H9 (cell line): Measurements from ENCODE around the gene SEC14L5. TPM values are rescaled to one million over a fixed set of nuclear protein-coding genes. Genes with fewer than 3 reads are reported as not detected.

Experiments used
- DNase-seq: peaks from one replicate; pipeline ENCODE4 v3.0.0-alpha.2; 2017
- H2AFZ ChIP-seq: one replicate; pipeline ENCODE4 v1.6.1; 2013; ENCODE audit warnings: mild to moderate bottlenecking, low read length, control low read depth, moderate library complexity
- H2AK5ac ChIP-seq: 2 replicates; pipeline ENCODE4 v1.6.1; 2013; ENCODE audit warnings: low read length, control low read depth, mixed read lengths; ENCODE audit not compliant: insufficient read length
- H2BK120ac ChIP-seq: one replicate; pipeline ENCODE4 v1.6.1; 2013; ENCODE audit warnings: low read depth, mild to moderate bottlenecking, low read length, control low read depth, inconsistent platforms; ENCODE audit not compliant: poor library complexity, severe bottlenecking
- H2BK12ac ChIP-seq: 2 replicates; pipeline ENCODE4 v1.6.1; 2013; ENCODE audit warnings: low read length, control low read depth, mixed read lengths, low read depth; ENCODE audit not compliant: insufficient read length
- H2BK15ac ChIP-seq: 2 replicates; pipeline ENCODE4 v1.6.1; 2013; ENCODE audit warnings: low read depth, low read length, control low read depth
- H2BK20ac ChIP-seq: one replicate; pipeline ENCODE4 v1.6.1; 2013; ENCODE audit warnings: low read depth, mild to moderate bottlenecking, low read length, control low read depth, inconsistent platforms; ENCODE audit not compliant: poor library complexity, severe bottlenecking
- H2BK5ac ChIP-seq: 2 replicates; pipeline ENCODE4 v1.6.1; 2013; ENCODE audit warnings: low read length, control low read depth, mixed read lengths; ENCODE audit not compliant: insufficient read length
- H3K14ac ChIP-seq: 2 replicates; pipeline ENCODE4 v1.6.1; 2013; ENCODE audit warnings: low read length, control low read depth; ENCODE audit not compliant: insufficient read depth
- H3K18ac ChIP-seq: 2 replicates; pipeline ENCODE4 v1.6.1; 2013; ENCODE audit warnings: low read depth, mild to moderate bottlenecking, mixed read lengths, low read length, control low read depth; ENCODE audit not compliant: insufficient read length
- H3K23ac ChIP-seq: 2 replicates; pipeline ENCODE4 v1.6.1; 2013; ENCODE audit warnings: low read length, control low read depth, mixed read lengths, low read depth; ENCODE audit not compliant: insufficient read length
- H3K23me2 ChIP-seq: 2 replicates; pipeline ENCODE4 v1.6.1; 2013; ENCODE audit warnings: low read depth, mild to moderate bottlenecking, mixed read lengths, low read length, control low read depth; ENCODE audit not compliant: insufficient read length, poor library complexity, severe bottlenecking
- H3K27ac ChIP-seq: 2 replicates; pipeline ENCODE4 v1.5.1; 2013; ENCODE audit warnings: low read length, control low read depth, mixed read lengths, low read depth; ENCODE audit not compliant: insufficient read length
- H3K27me3 ChIP-seq: 2 replicates; pipeline ENCODE4 v1.6.1; 2013; ENCODE audit warnings: low read length, control low read depth, inconsistent platforms; ENCODE audit not compliant: insufficient read depth
- H3K4ac ChIP-seq: 2 replicates; pipeline ENCODE4 v1.6.1; 2013; ENCODE audit warnings: low read depth, mild to moderate bottlenecking, control low read depth, inconsistent platforms, low read length, moderate library complexity
- H3K4me1 ChIP-seq: 2 replicates; pipeline ENCODE4 v1.6.1; 2013; ENCODE audit warnings: low read length, control low read depth, inconsistent platforms; ENCODE audit not compliant: insufficient read depth
- H3K4me2 ChIP-seq: 2 replicates; pipeline ENCODE4 v1.6.1; 2013; ENCODE audit warnings: low read length, control low read depth, mixed read lengths; ENCODE audit not compliant: insufficient read length, insufficient read depth
- H3K56ac ChIP-seq: 2 replicates; pipeline ENCODE4 v1.6.1; 2013; ENCODE audit warnings: low read depth, mild to moderate bottlenecking, mixed read lengths, low read length, control low read depth; ENCODE audit not compliant: insufficient read length
- H3K79me1 ChIP-seq: 2 replicates; pipeline ENCODE4 v1.6.1; 2013; ENCODE audit warnings: low read depth, mild to moderate bottlenecking, moderate library complexity, low read length, control low read depth, inconsistent platforms; ENCODE audit not compliant: insufficient read depth, poor library complexity, severe bottlenecking
- H3K79me2 ChIP-seq: 2 replicates; pipeline ENCODE4 v1.6.1; 2013; ENCODE audit warnings: low read length, control low read depth, inconsistent platforms; ENCODE audit not compliant: insufficient read depth
- H3K9ac ChIP-seq: 2 replicates; pipeline ENCODE4 v1.6.1; 2013; ENCODE audit warnings: low read length, control low read depth, mixed read lengths; ENCODE audit not compliant: insufficient read length; ENCODE audit errors: extremely low read depth
- H3K9me3 ChIP-seq: one replicate; pipeline ENCODE4 v1.6.1; 2013; ENCODE audit warnings: low read depth, low read length, inconsistent platforms; ENCODE audit not compliant: control insufficient read depth
- H3T11ph ChIP-seq: one replicate; pipeline ENCODE4 v1.6.1; 2013; ENCODE audit warnings: mild to moderate bottlenecking, low read length, control low read depth, inconsistent platforms
- H4K20me1 ChIP-seq: one replicate; pipeline ENCODE4 v1.6.1; 2013; ENCODE audit not compliant: control insufficient read depth, insufficient read length, insufficient read depth
- H4K5ac ChIP-seq: 2 replicates; pipeline ENCODE4 v1.6.1; 2013; ENCODE audit warnings: low read depth, mild to moderate bottlenecking, mixed read lengths, low read length, control low read depth; ENCODE audit not compliant: insufficient read length
- H4K8ac ChIP-seq: replicated peaks from 2 replicates; pipeline ENCODE4 v1.6.1; 2013; ENCODE audit warnings: low read length, control low read depth, mixed read lengths, low read depth; ENCODE audit not compliant: insufficient read length
- H4K91ac ChIP-seq: 2 replicates; pipeline ENCODE4 v1.6.1; 2013; ENCODE audit warnings: low read depth, mild to moderate bottlenecking, moderate library complexity, mixed read lengths, low read length, control low read depth; ENCODE audit not compliant: insufficient read length
- H3K27ac Mint-ChIP-seq, 3 experiments: 2 replicates in 2 of 3; 3 replicates in 1 of 3; pipeline ENCODE4 v1.8.0; 2020 to 2021; ENCODE audit warnings: mixed read lengths in 3 of 3, mild to moderate bottlenecking in 1 of 3, moderate library complexity in 1 of 3
- H3K27me3 Mint-ChIP-seq: 2 replicates; pipeline ENCODE4 v1.8.0; 2021; ENCODE audit warnings: low read depth, mild to moderate bottlenecking, moderate library complexity, mixed read lengths
- H3K36me3 Mint-ChIP-seq, 3 experiments: 2 replicates in 2 of 3; 3 replicates in 1 of 3; pipeline ENCODE4 v1.8.0; 2020 to 2021; ENCODE audit warnings: low read depth in 3 of 3, mixed read lengths in 3 of 3; ENCODE audit not compliant: insufficient read depth in 1 of 3
- H3K4me1 Mint-ChIP-seq, 2 experiments: 2 replicates each; pipeline ENCODE4 v1.8.0; 2020; ENCODE audit warnings: mixed read lengths in 2 of 2
- H3K4me3 Mint-ChIP-seq, 2 experiments: 2 replicates in 1 of 2; 3 replicates in 1 of 2; pipeline ENCODE4 v1.8.0; 2020 to 2021; ENCODE audit warnings: mild to moderate bottlenecking in 2 of 2, mixed read lengths in 2 of 2, moderate library complexity in 1 of 2
- H3K9me3 Mint-ChIP-seq, 2 experiments: 2 replicates in 1 of 2; 3 replicates in 1 of 2; pipeline ENCODE4 v1.8.0; 2020; ENCODE audit warnings: mild to moderate bottlenecking in 2 of 2, mixed read lengths in 2 of 2, moderate library complexity in 1 of 2
- WGBS: extraction: QIAGEN DNeasy Blood & Tissue Kit; methylation state at CpG from one replicate; pipeline ENCODE4 v1.1.7; 2013; ENCODE audit warnings: missing lambda C conversion rate, low lambda C conversion rate, mixed read lengths; ENCODE audit not compliant: insufficient read length; ENCODE audit errors: extremely low coverage; 5-methylcytosine and 5-hydroxymethylcytosine counted together
- total RNA-seq: library from RNA; stranded (reverse); gene quantifications from 2 replicates; pipeline ENCODE4 v1.2.1, GENCODE V29; 2021
- TF ChIP-seq, protein P1 (sequence below): fragments of 200-600 bp; sonication (generic); conservative IDR thresholded peaks from 3 replicates; pipeline ENCODE4 v1.8.0; 2021; ENCODE audit warnings: antibody characterized with exemption, mild to moderate bottlenecking

The SEC14L5 gene
- total RNA-seq, 1 experiment from 2014 or later = 4.1 TPM

GRCh38 chr16:5065813-5066212 is 107.7 kb downstream of the SEC14L5 start, which contains the start of gene C16orf89:
Gene C16orf89 (minus strand): TSS chr16:5065956. CDS start chr16:5065908, 48 bp downstream.
- Histone ChIP-seq H2BK5ac (no peak within 1 kb of the TSS), H2AK5ac (no peak within 1 kb of the TSS), H3K23ac (no peak within 1 kb of the TSS), H2AFZ (no peak within 1 kb of the TSS), H3K27me3 (no peaks in the 10 kb centered on the region), H2BK12ac (no peak within 1 kb of the TSS), H4K8ac (no peak within 1 kb of the TSS), H3K79me2 (no peaks in the 10 kb centered on the region), H3K79me1 (no peaks in the 10 kb centered on the region), H3K18ac (no peak within 1 kb of the TSS), H3T11ph (no peak within 1 kb of the TSS), H3K4me1 (no peaks in the 10 kb centered on the region), H3K4me2 (no peak within 1 kb of the TSS), H3K56ac (no peak within 1 kb of the TSS), H2BK120ac (no peak within 1 kb of the TSS), H3K9ac (no peak within 1 kb of the TSS), H2BK15ac (no peak within 1 kb of the TSS), H3K14ac (peak within 1 kb of the TSS; percentile 28; the same call in 1 of the 2 replicates), H4K91ac (no peak within 1 kb of the TSS), H4K20me1 (no peaks in the 10 kb centered on the region), H3K27ac (no peak within 1 kb of the TSS), H4K5ac (no peak within 1 kb of the TSS), H2BK20ac (no peak within 1 kb of the TSS), H3K23me2 (no peaks in the 10 kb centered on the region), H3K9me3 (no peaks in the 10 kb centered on the region), H3K4ac (no peak within 1 kb of the TSS)
- Mint-ChIP-seq H3K27ac (peak within 1 kb of the TSS in 2 of 3 experiments; percentile 10 to 31; a peak in 2 of 7 replicates), H3K9me3 (no peaks in the 10 kb centered on the region; a peak in 3 of 5 replicates), H3K27me3 (no peaks in the 10 kb centered on the region; the same call in 1 of the 2 replicates), H3K4me3 (no peak within 1 kb of the TSS), H3K4me1 (peaks cover 13 to 15% of the 10 kb centered on the region in 2 experiments), H3K36me3 (no peaks in the 10 kb centered on the region)
- TF ChIP-seq, protein P1, sequence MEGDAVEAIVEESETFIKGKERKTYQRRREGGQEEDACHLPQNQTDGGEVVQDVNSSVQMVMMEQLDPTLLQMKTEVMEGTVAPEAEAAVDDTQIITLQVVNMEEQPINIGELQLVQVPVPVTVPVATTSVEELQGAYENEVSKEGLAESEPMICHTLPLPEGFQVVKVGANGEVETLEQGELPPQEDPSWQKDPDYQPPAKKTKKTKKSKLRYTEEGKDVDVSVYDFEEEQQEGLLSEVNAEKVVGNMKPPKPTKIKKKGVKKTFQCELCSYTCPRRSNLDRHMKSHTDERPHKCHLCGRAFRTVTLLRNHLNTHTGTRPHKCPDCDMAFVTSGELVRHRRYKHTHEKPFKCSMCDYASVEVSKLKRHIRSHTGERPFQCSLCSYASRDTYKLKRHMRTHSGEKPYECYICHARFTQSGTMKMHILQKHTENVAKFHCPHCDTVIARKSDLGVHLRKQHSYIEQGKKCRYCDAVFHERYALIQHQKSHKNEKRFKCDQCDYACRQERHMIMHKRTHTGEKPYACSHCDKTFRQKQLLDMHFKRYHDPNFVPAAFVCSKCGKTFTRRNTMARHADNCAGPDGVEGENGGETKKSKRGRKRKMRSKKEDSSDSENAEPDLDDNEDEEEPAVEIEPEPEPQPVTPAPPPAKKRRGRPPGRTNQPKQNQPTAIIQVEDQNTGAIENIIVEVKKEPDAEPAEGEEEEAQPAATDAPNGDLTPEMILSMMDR = no peak
- DNase-seq = no peak
- no CpG with 5 or more reads among the region's 10 CpGs for WGBS
